PFSK-1 (cell line): ENCODE measurements around the gene EFCAB10.

Experiments
- FOXP2 ChIP-seq: optimal IDR thresholded peaks from 2 replicates; pipeline ENCODE3; 2011; ENCODE audit warnings: borderline replicate concordance, control low read depth, inconsistent platforms; ENCODE audit not compliant: insufficient read depth; ENCODE audit errors: extremely low read length, extremely low read depth
- POLR2AphosphoS5 ChIP-seq: IDR thresholded peaks from 2 replicates; pipeline ENCODE4 v1.6.1; 2012; ENCODE audit warnings: low read depth, mild to moderate bottlenecking, control low read depth, low read length, moderate library complexity
- SIN3A ChIP-seq: IDR thresholded peaks from 2 replicates; pipeline ENCODE4 v1.6.1; 2012; ENCODE audit warnings: mild to moderate bottlenecking, low read length, moderate library complexity, borderline replicate concordance; ENCODE audit not compliant: insufficient read depth
- TAF1 ChIP-seq: IDR thresholded peaks from 2 replicates; pipeline ENCODE4 v1.6.1; 2012; ENCODE audit warnings: low read length, control low read depth, borderline replicate concordance; ENCODE audit not compliant: insufficient read depth
- TF ChIP-seq, protein P1 (sequence below), 2 experiments: IDR thresholded peaks; 2 replicates each; pipeline versions ENCODE4 v1.6.1 to v1.8.0; 2011 to 2012; ENCODE audit warnings: low read depth in 2 of 2, low read length in 2 of 2, control low read depth in 1 of 2, inconsistent platforms in 1 of 2, mild to moderate bottlenecking in 1 of 2, moderate library complexity in 1 of 2; ENCODE audit not compliant: insufficient read depth in 1 of 2

- TF ChIP-seq, protein P1, sequence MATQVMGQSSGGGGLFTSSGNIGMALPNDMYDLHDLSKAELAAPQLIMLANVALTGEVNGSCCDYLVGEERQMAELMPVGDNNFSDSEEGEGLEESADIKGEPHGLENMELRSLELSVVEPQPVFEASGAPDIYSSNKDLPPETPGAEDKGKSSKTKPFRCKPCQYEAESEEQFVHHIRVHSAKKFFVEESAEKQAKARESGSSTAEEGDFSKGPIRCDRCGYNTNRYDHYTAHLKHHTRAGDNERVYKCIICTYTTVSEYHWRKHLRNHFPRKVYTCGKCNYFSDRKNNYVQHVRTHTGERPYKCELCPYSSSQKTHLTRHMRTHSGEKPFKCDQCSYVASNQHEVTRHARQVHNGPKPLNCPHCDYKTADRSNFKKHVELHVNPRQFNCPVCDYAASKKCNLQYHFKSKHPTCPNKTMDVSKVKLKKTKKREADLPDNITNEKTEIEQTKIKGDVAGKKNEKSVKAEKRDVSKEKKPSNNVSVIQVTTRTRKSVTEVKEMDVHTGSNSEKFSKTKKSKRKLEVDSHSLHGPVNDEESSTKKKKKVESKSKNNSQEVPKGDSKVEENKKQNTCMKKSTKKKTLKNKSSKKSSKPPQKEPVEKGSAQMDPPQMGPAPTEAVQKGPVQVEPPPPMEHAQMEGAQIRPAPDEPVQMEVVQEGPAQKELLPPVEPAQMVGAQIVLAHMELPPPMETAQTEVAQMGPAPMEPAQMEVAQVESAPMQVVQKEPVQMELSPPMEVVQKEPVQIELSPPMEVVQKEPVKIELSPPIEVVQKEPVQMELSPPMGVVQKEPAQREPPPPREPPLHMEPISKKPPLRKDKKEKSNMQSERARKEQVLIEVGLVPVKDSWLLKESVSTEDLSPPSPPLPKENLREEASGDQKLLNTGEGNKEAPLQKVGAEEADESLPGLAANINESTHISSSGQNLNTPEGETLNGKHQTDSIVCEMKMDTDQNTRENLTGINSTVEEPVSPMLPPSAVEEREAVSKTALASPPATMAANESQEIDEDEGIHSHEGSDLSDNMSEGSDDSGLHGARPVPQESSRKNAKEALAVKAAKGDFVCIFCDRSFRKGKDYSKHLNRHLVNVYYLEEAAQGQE (IDR thresholded peaks at IDR 0.05; ENCODE audit: insufficient read depth in 1 of 2, low read depth in 2 of 2, low read length in 2 of 2), result no peak
- TF ChIP-seq POLR2AphosphoS5 (no peak), TAF1 (no peak), SIN3A (no peak), FOXP2 (no peak)
These were observed 18.3 kb upstream of the EFCAB10 start for GRCh38 chr7:105599551-105599950.
